CD4-positive, alpha-beta T cell (primary cell): Measurements from ENCODE around the gene TMEM208. TPM values are rescaled to one million over a fixed set of nuclear protein-coding genes. Genes with fewer than 3 reads are reported as not detected.

Source experiments
- ATAC-seq: fragments of 200-7000 bp; cut with Tn5 transposase; one replicate; pipeline ENCODE4 v1.10.0; 2022; ENCODE audit warnings: mild to moderate bottlenecking; ENCODE audit not compliant: poor library complexity
- CTCF ChIA-PET: fragments of 350-600 bp; sonication (Branson Sonifier 250); formaldehyde crosslinking; loops from one replicate; lab custom pipeline; 2021; ENCODE audit warnings: antibody characterized with exemption, inconsistent platforms; lab: Charles Lee
- POLR2A ChIA-PET: fragments of 350-600 bp; sonication (Branson Sonifier 250); formaldehyde crosslinking; loops from one replicate; lab custom pipeline; 2021; ENCODE audit warnings: antibody characterized with exemption, inconsistent platforms; lab: Charles Lee
- DNase-seq, 14 experiments: peaks; one replicate each; pipeline ENCODE4 v3.0.0-alpha.2; 2013 to 2020; ENCODE audit warnings: mixed read lengths in 2 of 14
- H3K27ac ChIP-seq, 2 donors: one replicate each; pipeline versions ENCODE4 v1.5.1 to v1.7.0; 2013; ENCODE audit warnings: low read length in 2 of 2, low read depth in 1 of 2, mild to moderate bottlenecking in 1 of 2
- H3K27me3 ChIP-seq, 2 experiments: 1 replicate in 1 of 2; 2 replicates in 1 of 2; pipeline versions ENCODE4 v1.6.1 to v1.7.0; 2013; ENCODE audit warnings: low read length in 2 of 2, control low read depth in 1 of 2, mild to moderate bottlenecking in 1 of 2, moderate library complexity in 1 of 2; ENCODE audit not compliant: insufficient read depth in 2 of 2, control insufficient read depth in 1 of 2
- H3K36me3 ChIP-seq: one replicate; pipeline ENCODE4 v1.6.1; 2013; ENCODE audit warnings: low read length, control low read depth; ENCODE audit not compliant: insufficient read depth
- H3K4me1 ChIP-seq: one replicate; pipeline ENCODE4 v1.6.1; 2013; ENCODE audit warnings: low read length, control low read depth; ENCODE audit not compliant: insufficient read depth
- H3K4me3 ChIP-seq: one replicate; pipeline ENCODE4 v1.5.1; 2013; ENCODE audit warnings: mild to moderate bottlenecking, low read length, moderate library complexity
- H3K9me3 ChIP-seq, 2 experiments: 1 replicate in 1 of 2; 2 replicates in 1 of 2; pipeline versions ENCODE4 v1.6.1 to v1.7.0; 2013; ENCODE audit warnings: low read length in 2 of 2, mild to moderate bottlenecking in 2 of 2, control low read depth in 1 of 2, moderate library complexity in 1 of 2; ENCODE audit not compliant: control insufficient read depth in 1 of 2, insufficient read depth in 1 of 2
- H3K27ac Mint-ChIP-seq: one replicate; pipeline ENCODE4 v1.8.0; 2020; ENCODE audit warnings: mixed read lengths
- H3K27me3 Mint-ChIP-seq: one replicate; pipeline ENCODE4 v1.8.0; 2021; ENCODE audit warnings: mixed read lengths
- H3K36me3 Mint-ChIP-seq: one replicate; pipeline ENCODE4 v1.8.0; 2021; ENCODE audit warnings: low read depth, mixed read lengths
- H3K4me1 Mint-ChIP-seq: one replicate; pipeline ENCODE4 v1.8.0; 2021; ENCODE audit warnings: low read depth, mixed read lengths
- H3K4me3 Mint-ChIP-seq: one replicate; pipeline ENCODE4 v1.8.0; 2020; ENCODE audit warnings: mild to moderate bottlenecking, mixed read lengths
- H3K9me3 Mint-ChIP-seq: one replicate; pipeline ENCODE4 v1.8.0; 2020; ENCODE audit warnings: mixed read lengths
- CTCF ChIP-seq: fragments of 200-600 bp; IDR thresholded peaks from one replicate; pipeline ENCODE4 v1.8.0; 2022; ENCODE audit warnings: antibody characterized with exemption, mild to moderate bottlenecking
- intact Hi-C, 2 experiments: fragments of 100-400 bp; cut with DNase I in 1 of 2; cut with micrococcal nuclease in 1 of 2; formaldehyde crosslinking; loops; one replicate each; pipeline versions ENCODE4 v1.15.1 to v1.9.0; 2023 to 2025; cut with DNase I, micrococcal nuclease
- total RNA-seq, 174 experiments: library from RNA in 2 of 174; stranded (reverse) in 2 of 174; gene quantifications; one replicate each; pipeline ENCODE4 v1.2.3 and lab custom pipeline; 2021 to 2026

Gene TMEM208
- total RNA-seq, 2 experiments from 2014 or later = 35.8 to 37.6 TPM

- Mint-ChIP-seq H3K9me3 (no peaks in the 10 kb centered on the region), H3K4me1 (no peaks in the 10 kb centered on the region), H3K36me3 (peaks cover 15% of the 10 kb centered on the region), H3K4me3 (no peak overlapping the region), H3K27ac (no peak overlapping the region), H3K27me3 (no peaks in the 10 kb centered on the region)
- Histone ChIP-seq H3K4me1 (no peaks in the 10 kb centered on the region), H3K4me3 (no peak overlapping the region), H3K9me3 (no peaks in the 10 kb centered on the region), H3K27ac (no peak overlapping the region), H3K36me3 (peaks cover 30% of the 10 kb centered on the region), H3K27me3 (no peaks in the 10 kb centered on the region)
- POLR2A ChIA-PET = no interaction called here
- CTCF ChIA-PET = interaction anchor here (1.3 kb wide), 1 partner anchor 253 kb away, joined by 3 read pairs; no protein-coding TSS in a partner anchor
- DNase-seq = no peak
- no peak for TF ChIP-seq CTCF
- intact Hi-C loops = no loop called here
- no peak for ATAC-seq
Observed at GRCh38 chr16:67207249-67208091, 19.5 kb upstream of the TMEM208 start.

- H3K4me1 Mint-ChIP-seq = no peaks in the 10 kb centered on the region
- peaks cover 23% of the 10 kb centered on the region for H3K36me3 ChIP-seq
- POLR2A ChIA-PET = interaction anchor here (0.7 kb wide), 1 partner anchor 1064 kb away, joined by 3 read pairs; no protein-coding TSS in a partner anchor
- H3K27me3 ChIP-seq = no peaks in the 10 kb centered on the region
- no peak for ATAC-seq
- H3K9me3 Mint-ChIP-seq = no peaks in the 10 kb centered on the region
- peaks cover 11% of the 10 kb centered on the region for H3K36me3 Mint-ChIP-seq
- H3K4me3 ChIP-seq = no peak overlapping the region
- no peaks in the 10 kb centered on the region for H3K27me3 Mint-ChIP-seq
- CTCF ChIA-PET = interaction anchor here (0.6 to 1.3 kb wide), 2 partner anchors 11 to 254 kb away, joined by 3 to 4 read pairs; no protein-coding TSS in a partner anchor
- H3K27ac ChIP-seq = no peak overlapping the region
- no peak overlapping the region for H3K4me3 Mint-ChIP-seq
- no peak for TF ChIP-seq CTCF
- DNase-seq = no peak
- no peaks in the 10 kb centered on the region for H3K4me1 ChIP-seq
- intact Hi-C loops = no loop called here
- no peak overlapping the region for H3K27ac Mint-ChIP-seq
- H3K9me3 ChIP-seq = no peaks in the 10 kb centered on the region
Observed at GRCh38 chr16:67208154-67208896, 18.6 kb upstream of the TMEM208 start.

GRCh38 chr16:67209565-67209964, 17.4 kb upstream of the TMEM208 start:
- no peak overlapping the region for H3K4me3 Mint-ChIP-seq
- H3K27ac Mint-ChIP-seq = no peak overlapping the region
- DNase-seq (no peak), ATAC-seq (no peak)
- intact Hi-C loops = no loop called here
- H3K27me3 Mint-ChIP-seq = no peaks in the 10 kb centered on the region
- no peaks in the 10 kb centered on the region for H3K9me3 Mint-ChIP-seq
- H3K36me3 ChIP-seq = peaks cover 16% of the 10 kb centered on the region
- no peak overlapping the region for H3K4me3 ChIP-seq
- POLR2A ChIA-PET = interaction anchor here (1.3 kb wide), 1 partner anchor 17 kb away, joined by 3 read pairs; the partner anchor contains the start of gene TMEM208
- H3K4me1 ChIP-seq = no peaks in the 10 kb centered on the region
- no peaks in the 10 kb centered on the region for H3K4me1 Mint-ChIP-seq
- CTCF ChIA-PET = no interaction called here
- H3K9me3 ChIP-seq = no peaks in the 10 kb centered on the region
- no peak overlapping the region for H3K27ac ChIP-seq
- H3K36me3 Mint-ChIP-seq = peaks cover 5% of the 10 kb centered on the region
- no peak for TF ChIP-seq CTCF
- no peaks in the 10 kb centered on the region for H3K27me3 ChIP-seq
